ENCODE measurements around the gene ANAPC10. TPM values are rescaled to one million over a fixed set of nuclear protein-coding genes. Genes with fewer than 3 reads are reported as not detected.

The ANAPC10 gene
- total RNA-seq, 2 donors from 2014 or later: 33.9 to 37.4 TPM

DNA sequence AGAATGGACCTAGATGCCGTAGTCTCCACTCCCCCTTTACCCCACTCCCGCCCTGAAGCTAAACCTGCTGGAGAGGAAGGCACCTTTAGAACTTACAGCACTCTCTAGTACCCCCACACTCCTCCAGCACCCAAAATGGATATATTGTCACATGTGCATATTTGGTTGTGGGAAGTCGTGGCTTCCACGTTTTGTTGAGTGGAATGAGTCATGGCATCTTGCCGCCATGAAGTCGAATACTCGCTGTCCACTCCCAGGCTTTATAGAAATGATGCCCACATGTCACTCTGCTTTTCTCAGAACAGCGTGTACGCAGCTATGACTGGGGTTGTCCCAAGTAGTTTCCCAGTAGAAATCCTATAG lies 660 bp upstream of the ANAPC10 start:
- peak overlapping the region; percentile 87 to 96 for H3K27ac Mint-ChIP-seq
- no peaks in the 10 kb centered on the region for H3K27me3 Mint-ChIP-seq
- peaks cover 12 to 37% of the 10 kb centered on the region in 2 donors for H3K4me1 Mint-ChIP-seq (ENCODE audit: low read depth in 2 of 2)
- peaks cover 25% of the 10 kb centered on the region for H3K36me3 Mint-ChIP-seq
- peak; percentile 50 to 56 for ATAC-seq
- peak overlapping the region; percentile 92 for H3K4me3 Mint-ChIP-seq
- no peaks in the 10 kb centered on the region for H3K9me3 Mint-ChIP-seq
- DNase-seq (ENCODE audit: low spot score): peak; percentile 62

DNA sequence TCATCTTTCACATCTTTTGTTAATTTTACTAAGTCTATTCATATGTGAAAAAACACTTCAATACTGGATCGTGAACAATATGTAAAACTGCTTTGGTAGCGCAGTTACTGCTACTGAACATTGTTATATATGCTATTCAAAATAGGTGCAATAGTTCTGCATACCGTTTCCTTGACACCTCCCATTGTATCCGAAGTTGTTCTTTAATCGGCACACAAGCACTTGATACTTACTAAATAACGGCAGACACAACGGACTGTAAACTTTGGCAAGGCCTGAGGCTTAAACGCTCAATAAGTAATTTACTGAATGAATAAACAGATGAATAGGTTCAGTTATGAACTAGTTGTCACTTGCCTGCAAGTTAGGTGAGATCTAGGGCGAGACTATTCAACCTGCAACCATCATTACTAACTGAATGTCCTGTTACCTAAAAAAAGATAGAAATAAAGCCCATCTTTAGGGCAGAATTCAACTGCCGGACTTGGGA lies 620 bp downstream of the ANAPC10 start:
- Mint-ChIP-seq H3K27ac (peak overlapping the region; percentile 87 to 96), H3K27me3 (no peaks in the 10 kb centered on the region), H3K36me3 (peaks cover 36% of the 10 kb centered on the region), H3K4me1 (ENCODE audit: low read depth in 2 of 2) (peaks cover 12 to 50% of the 10 kb centered on the region in 2 donors), H3K4me3 (peak overlapping the region; percentile 92), H3K9me3 (no peaks in the 10 kb centered on the region)
- ATAC-seq (peak in 1 of 2 donors; percentile 1), DNase-seq (ENCODE audit: low spot score) (no peak)

DNA sequence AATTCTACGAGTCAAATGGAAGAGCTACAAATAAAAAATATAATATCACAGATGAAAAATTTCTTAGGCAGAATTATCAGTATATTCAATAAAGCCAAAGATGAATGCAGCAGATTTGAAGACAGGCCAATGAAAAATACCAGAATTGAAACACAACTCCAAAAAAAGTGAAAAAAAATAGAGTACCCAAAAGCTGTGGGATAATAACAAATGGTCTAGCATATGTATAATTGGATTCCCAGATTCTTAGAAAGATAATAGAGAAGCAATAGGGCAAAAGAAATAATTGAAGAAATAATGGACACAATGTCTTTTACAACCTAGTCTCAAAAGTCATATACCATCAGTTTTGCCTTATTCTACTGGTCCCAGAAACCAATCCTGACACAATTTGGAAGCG lies 4.4 kb downstream of the ANAPC10 start:
- Mint-ChIP-seq H3K27me3 (no peaks in the 10 kb centered on the region), H3K9me3 (no peaks in the 10 kb centered on the region), H3K36me3 (peaks cover 44% of the 10 kb centered on the region), H3K27ac (no peak overlapping the region), H3K4me1 (ENCODE audit: low read depth in 2 of 2) (peaks cover 20 to 51% of the 10 kb centered on the region in 2 donors), H3K4me3 (no peak overlapping the region)
- DNase-seq (ENCODE audit: low spot score): no peak
- ATAC-seq: no peak

DNA sequence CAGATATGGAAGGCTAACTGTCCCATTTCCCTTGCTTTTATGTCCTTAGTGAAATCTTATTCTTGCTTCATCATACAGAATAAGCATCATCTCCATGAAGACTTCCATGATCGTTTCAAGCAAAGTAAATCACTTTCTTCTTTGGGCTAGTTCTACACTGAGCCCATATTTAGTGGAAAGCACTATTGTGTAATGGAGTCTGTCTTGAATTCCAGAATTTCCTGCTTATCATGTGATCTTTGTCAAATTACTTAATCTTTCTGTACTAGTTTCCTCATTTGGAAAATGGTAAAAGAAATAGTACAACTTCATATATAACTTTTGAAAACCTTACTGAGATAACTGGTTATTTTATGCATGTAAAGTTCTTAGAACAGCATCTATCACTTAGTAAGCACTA lies 7.6 kb downstream of the ANAPC10 start:
- Mint-ChIP-seq H3K36me3 (peaks cover 51% of the 10 kb centered on the region), H3K27me3 (no peaks in the 10 kb centered on the region), H3K9me3 (no peaks in the 10 kb centered on the region), H3K4me1 (ENCODE audit: low read depth in 2 of 2) (peaks cover 22 to 50% of the 10 kb centered on the region in 2 donors), H3K4me3 (no peak overlapping the region), H3K27ac (no peak overlapping the region)
- DNase-seq (ENCODE audit: low spot score) (no peak), ATAC-seq (no peak)

- Mint-ChIP-seq H3K4me1 (ENCODE audit: low read depth in 2 of 2) (peaks cover 17 to 18% of the 10 kb centered on the region in 2 donors), H3K27me3 (no peaks in the 10 kb centered on the region), H3K36me3 (peaks cover 18% of the 10 kb centered on the region), H3K9me3 (no peaks in the 10 kb centered on the region), H3K4me3 (no peak overlapping the region), H3K27ac (no peak overlapping the region)
- DNase-seq (ENCODE audit: low spot score) (no peak), ATAC-seq (peak in 1 of 2 donors; percentile 44)
These were observed 13.9 kb downstream of the ANAPC10 start for GRCh38 chr4:145083891-145084605.

DNA sequence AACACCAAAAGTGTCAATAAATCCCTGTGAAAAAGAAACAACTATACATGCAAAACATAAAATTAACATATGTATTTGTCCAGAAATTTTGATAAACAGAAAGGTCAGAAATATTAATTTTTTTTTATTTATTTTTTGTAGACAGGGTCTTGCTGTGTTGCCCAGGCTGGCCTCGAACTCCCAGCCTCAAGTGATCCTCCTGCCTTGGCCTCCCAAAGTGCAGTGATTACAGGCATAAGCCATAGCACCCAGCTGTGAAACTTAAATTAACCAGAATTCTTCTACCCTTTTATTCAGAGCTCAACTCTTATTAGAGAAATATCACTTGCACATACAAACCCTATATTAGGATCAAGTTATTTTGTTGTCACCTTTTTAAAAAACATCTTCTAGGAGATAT lies 16.2 kb downstream of the ANAPC10 start:
- Mint-ChIP-seq H3K9me3 (no peaks in the 10 kb centered on the region), H3K27ac (no peak overlapping the region), H3K36me3 (peaks cover 25% of the 10 kb centered on the region), H3K27me3 (no peaks in the 10 kb centered on the region), H3K4me1 (ENCODE audit: low read depth in 2 of 2) (peaks cover 20 to 26% of the 10 kb centered on the region in 2 donors), H3K4me3 (no peak overlapping the region)
- DNase-seq (ENCODE audit: low spot score) (no peak), ATAC-seq (no peak)

DNA sequence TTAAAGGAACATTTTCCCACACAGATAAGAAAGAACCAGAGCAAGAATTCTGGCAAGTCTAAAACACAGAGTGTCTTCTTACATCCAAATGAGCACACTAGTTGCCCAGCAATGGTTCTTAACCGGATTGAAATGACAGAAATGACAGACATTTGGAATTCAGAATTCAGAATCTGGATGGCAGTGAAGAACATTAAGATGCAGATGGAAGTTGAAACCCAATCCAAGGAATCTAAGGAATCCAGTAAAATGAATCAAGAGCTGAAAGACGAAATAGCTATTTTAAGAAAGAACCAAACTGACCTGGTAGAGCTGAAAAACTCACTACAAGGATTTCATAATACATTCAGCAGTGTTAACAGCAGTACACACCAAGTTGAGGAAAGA lies 21.5 kb downstream of the ANAPC10 start:
- H3K4me3 Mint-ChIP-seq: no peak overlapping the region
- no peak for DNase-seq (ENCODE audit: low spot score)
- no peaks in the 10 kb centered on the region for H3K27me3 Mint-ChIP-seq
- no peak for ATAC-seq
- no peak overlapping the region for H3K27ac Mint-ChIP-seq
- peaks cover 33% of the 10 kb centered on the region for H3K36me3 Mint-ChIP-seq
- H3K9me3 Mint-ChIP-seq: no peaks in the 10 kb centered on the region
- peaks cover 20 to 35% of the 10 kb centered on the region in 2 donors for H3K4me1 Mint-ChIP-seq (ENCODE audit: low read depth in 2 of 2)

- peaks cover 33% of the 10 kb centered on the region for H3K36me3 Mint-ChIP-seq
- no peak overlapping the region for H3K27ac Mint-ChIP-seq
- peaks cover 20 to 35% of the 10 kb centered on the region in 2 donors for H3K4me1 Mint-ChIP-seq (ENCODE audit: low read depth in 2 of 2)
- no peaks in the 10 kb centered on the region for H3K27me3 Mint-ChIP-seq
- ATAC-seq: no peak
- H3K4me3 Mint-ChIP-seq: no peak overlapping the region
- H3K9me3 Mint-ChIP-seq: no peaks in the 10 kb centered on the region
- no peak for DNase-seq (ENCODE audit: low spot score)
These were observed 22.1 kb downstream of the ANAPC10 start for GRCh38 chr4:145075742-145076468.

DNA sequence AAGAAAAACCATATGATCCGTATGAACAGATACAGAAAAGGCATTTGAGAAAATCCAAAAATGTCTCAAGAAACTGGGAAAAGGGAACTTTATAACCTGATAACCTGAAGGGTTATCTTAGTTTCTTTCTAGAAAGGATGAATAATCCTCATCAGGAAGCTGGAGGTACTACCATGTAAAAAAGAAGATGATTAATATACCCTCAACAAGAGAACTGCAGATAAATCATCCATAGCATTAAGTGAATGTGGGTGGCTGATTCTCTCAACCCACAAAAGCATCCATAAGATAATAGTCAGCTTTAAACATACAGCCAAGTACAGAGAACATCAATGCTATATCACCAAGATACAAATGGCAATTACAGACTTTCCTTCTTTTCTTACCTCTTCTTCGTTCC lies 26.4 kb downstream of the ANAPC10 start:
- peak overlapping the region in 1 of 2 donors; percentile 16 for H3K27ac Mint-ChIP-seq
- H3K36me3 Mint-ChIP-seq: peaks cover 5% of the 10 kb centered on the region
- no peak overlapping the region for H3K4me3 Mint-ChIP-seq
- no peaks in the 10 kb centered on the region for H3K27me3 Mint-ChIP-seq
- no peak for DNase-seq (ENCODE audit: low spot score)
- no peaks in the 10 kb centered on the region for H3K9me3 Mint-ChIP-seq
- no peak for ATAC-seq
- peaks cover 6 to 13% of the 10 kb centered on the region in 2 donors for H3K4me1 Mint-ChIP-seq (ENCODE audit: low read depth in 2 of 2)

DNA sequence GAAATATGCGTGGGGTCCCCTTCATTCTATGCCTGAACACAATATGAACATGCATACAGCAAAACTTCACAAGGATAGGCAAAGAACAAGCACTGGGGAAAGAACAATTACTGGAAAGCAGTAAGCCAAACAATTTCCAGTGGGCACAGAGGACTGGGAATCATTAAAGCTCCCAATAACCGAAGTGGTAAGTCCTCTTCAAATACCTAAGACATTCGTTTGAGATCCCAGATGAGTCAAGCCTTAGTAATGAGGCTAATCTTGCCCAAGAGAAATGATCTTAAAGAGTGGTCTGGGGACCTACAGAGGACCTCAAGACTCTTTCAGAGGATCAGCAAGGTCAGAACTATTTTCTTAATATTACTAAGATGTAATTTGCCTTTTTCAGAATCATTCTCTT lies 28.6 kb downstream of the ANAPC10 start:
- no peak for DNase-seq (ENCODE audit: low spot score)
- Mint-ChIP-seq H3K4me3 (no peak overlapping the region), H3K4me1 (ENCODE audit: low read depth in 2 of 2) (peaks cover 4 to 6% of the 10 kb centered on the region in 2 donors), H3K27ac (no peak overlapping the region), H3K27me3 (no peaks in the 10 kb centered on the region), H3K9me3 (no peaks in the 10 kb centered on the region), H3K36me3 (no peaks in the 10 kb centered on the region)
- no peak for ATAC-seq

DNA sequence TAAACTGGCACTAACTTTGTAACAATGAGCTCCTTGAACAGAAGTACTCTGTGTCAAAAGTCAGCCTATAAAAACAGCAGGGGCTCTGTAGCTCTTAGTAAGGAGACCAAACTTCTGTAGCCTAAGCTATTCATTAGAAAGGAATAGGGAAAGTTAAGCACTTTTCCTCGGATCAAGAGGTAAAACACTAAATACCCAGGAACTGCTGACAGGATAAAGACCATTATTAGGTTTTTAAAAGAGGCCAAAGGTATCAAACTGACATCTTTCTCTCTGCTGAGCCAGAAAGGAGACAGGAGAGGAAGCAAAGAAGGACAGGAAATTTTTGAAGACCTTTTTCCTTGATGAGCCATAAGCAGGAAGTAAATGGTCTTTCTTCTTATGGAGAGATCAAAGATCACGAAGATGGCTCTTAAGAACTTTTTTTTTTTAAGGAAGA lies 31.9 kb downstream of the ANAPC10 start:
- no peaks in the 10 kb centered on the region for H3K27me3 Mint-ChIP-seq
- no peak overlapping the region for H3K27ac Mint-ChIP-seq
- H3K36me3 Mint-ChIP-seq: peaks cover 5% of the 10 kb centered on the region
- DNase-seq (ENCODE audit: low spot score) (no peak), ATAC-seq (no peak)
- peaks cover 0 to 6% of the 10 kb centered on the region in 2 donors for H3K4me1 Mint-ChIP-seq (ENCODE audit: low read depth in 2 of 2)
- no peak overlapping the region for H3K4me3 Mint-ChIP-seq
- no peaks in the 10 kb centered on the region for H3K9me3 Mint-ChIP-seq

DNA sequence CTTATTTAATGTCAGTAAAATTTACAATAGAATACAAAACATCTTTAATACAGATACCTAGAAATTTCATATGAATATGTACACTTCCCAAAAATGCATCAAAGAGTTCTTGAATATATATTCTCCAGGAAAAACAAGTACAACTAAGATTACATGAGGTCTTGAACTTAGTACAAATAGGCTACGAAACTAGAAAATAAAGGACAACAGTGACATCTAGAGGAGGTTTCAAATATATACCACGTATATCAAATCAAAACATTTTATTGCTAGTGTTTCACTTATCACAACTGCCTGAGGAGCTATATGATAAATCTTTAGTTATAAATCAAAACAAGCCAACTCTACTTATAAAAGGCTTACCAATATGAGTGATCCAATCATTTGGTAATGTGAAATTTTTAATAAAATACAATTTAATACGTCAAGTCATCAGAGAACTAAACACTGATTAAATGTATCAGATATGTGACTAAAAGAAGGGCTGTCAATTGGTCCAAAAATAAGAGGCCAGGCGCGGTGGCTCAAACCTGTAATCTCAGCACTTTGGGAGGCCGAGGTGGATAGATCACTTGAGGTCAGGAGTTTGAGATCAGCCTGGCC lies 36.6 kb downstream of the ANAPC10 start:
- Mint-ChIP-seq H3K27me3 (no peaks in the 10 kb centered on the region), H3K27ac (no peak overlapping the region), H3K9me3 (no peaks in the 10 kb centered on the region), H3K4me3 (no peak overlapping the region), H3K36me3 (peaks cover 5% of the 10 kb centered on the region), H3K4me1 (ENCODE audit: low read depth in 2 of 2) (peaks cover 14 to 25% of the 10 kb centered on the region in 2 donors)
- DNase-seq (ENCODE audit: low spot score) (no peak), ATAC-seq (no peak)

DNA sequence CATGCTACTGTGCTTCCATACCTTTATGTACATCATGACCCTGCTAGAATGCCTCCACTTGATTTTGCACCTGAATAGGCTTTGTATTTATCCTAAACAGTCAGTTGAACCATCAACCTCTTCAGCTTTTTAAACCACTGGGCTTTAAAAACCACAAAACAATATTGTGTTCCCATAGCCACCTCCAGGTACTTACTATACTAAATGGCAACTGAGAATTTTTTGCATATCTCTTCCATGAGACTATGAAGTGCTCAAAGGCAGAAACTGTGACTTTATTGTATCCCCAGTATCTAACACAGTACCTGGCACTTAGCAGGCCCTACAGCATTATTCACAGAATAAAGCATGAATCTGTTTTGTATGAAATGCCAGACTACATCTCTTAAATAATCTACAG lies 39.7 kb downstream of the ANAPC10 start:
- peaks cover 26 to 32% of the 10 kb centered on the region in 2 donors for H3K4me1 Mint-ChIP-seq (ENCODE audit: low read depth in 2 of 2)
- no peak for ATAC-seq
- H3K9me3 Mint-ChIP-seq: no peaks in the 10 kb centered on the region
- no peak for DNase-seq (ENCODE audit: low spot score)
- peak overlapping the region in 1 of 2 donors; percentile 7 for H3K27ac Mint-ChIP-seq
- H3K27me3 Mint-ChIP-seq: no peaks in the 10 kb centered on the region
- no peak overlapping the region for H3K4me3 Mint-ChIP-seq
- peaks cover 11% of the 10 kb centered on the region for H3K36me3 Mint-ChIP-seq
